Panc1 (cell line): Measurements from ENCODE around the gene CBX8. TPM values are rescaled to one million over a fixed set of nuclear protein-coding genes. Genes with fewer than 3 reads are reported as not detected.
A peak's percentile ranks its signal among the peaks of the same experiment; 100 is the strongest.

Experiments
- ATAC-seq: fragments of 200-7000 bp; cut with Tn5 transposase; 2 replicates; pipeline ENCODE4 v1.9.1; 2020; ENCODE audit warnings: mild to moderate bottlenecking, moderate library complexity
- BruUV-seq: library from RNA; stranded (reverse); fragments of 400-500 nt; replicated peaks from 2 replicates; lab custom pipeline; 2021; lab: Mats Ljungman, UMichigan
- CTCF ChIA-PET: fragments of 300-600 bp; sonication (Branson Sonifier 250); formaldehyde crosslinking; loops from one replicate; lab custom pipeline; 2022; ENCODE audit warnings: antibody characterized with exemption; lab: Charles Lee
- POLR2A ChIA-PET: fragments of 300-600 bp; sonication (Branson Sonifier 250); formaldehyde crosslinking; loops from one replicate; lab custom pipeline; 2022; ENCODE audit warnings: antibody characterized with exemption; lab: Charles Lee
- DNase-seq: peaks from one replicate; pipeline ENCODE4 v3.0.0-alpha.2; 2010; ENCODE audit warnings: low read depth, low spot score
- H3K27ac ChIP-seq: 2 replicates; pipeline ENCODE4 v1.5.1; 2011; ENCODE audit warnings: mild to moderate bottlenecking, low read length, inconsistent platforms
- H3K27me3 ChIP-seq: fragments of 200-500 bp; sonication (Bioruptor generic); 2 replicates; pipeline ENCODE4 v1.6.0; 2014; ENCODE audit warnings: low read length, inconsistent platforms; ENCODE audit not compliant: control insufficient read depth, insufficient read depth
- H3K36me3 ChIP-seq: fragments of 200-500 bp; sonication (Bioruptor generic); 2 replicates; pipeline ENCODE4 v1.5.1; 2014; ENCODE audit warnings: inconsistent platforms, mild to moderate bottlenecking, low read length, moderate library complexity; ENCODE audit not compliant: control insufficient read depth, insufficient read depth
- H3K4me1 ChIP-seq: 2 replicates; pipeline ENCODE4 v1.5.1; 2011; ENCODE audit warnings: inconsistent platforms, mild to moderate bottlenecking, low read length, moderate library complexity; ENCODE audit not compliant: control insufficient read depth, insufficient read depth
- H3K4me3 ChIP-seq, 2 experiments: 2 replicates each; pipeline ENCODE4 v1.5.1; 2011 to 2012; ENCODE audit warnings: low read depth in 2 of 2, low read length in 2 of 2, mild to moderate bottlenecking in 2 of 2, inconsistent platforms in 1 of 2, moderate library complexity in 1 of 2
- H3K9me3 ChIP-seq: fragments of 200-500 bp; sonication (Bioruptor generic); 2 replicates; pipeline ENCODE4 v1.5.1; 2014; ENCODE audit warnings: low read depth, mild to moderate bottlenecking, inconsistent platforms, low read length, moderate library complexity; ENCODE audit not compliant: control insufficient read depth, insufficient read depth
- CTCF ChIP-seq: fragments of 450-650 bp; IDR thresholded peaks from 2 replicates; pipeline ENCODE4 v1.5.1; 2017; ENCODE audit warnings: mild to moderate bottlenecking
- POLR2AphosphoS5 ChIP-seq: IDR thresholded peaks from 2 replicates; pipeline ENCODE4 v1.6.1; 2012; ENCODE audit warnings: mild to moderate bottlenecking, low read depth, low read length, moderate library complexity
- REST ChIP-seq, 2 experiments: IDR thresholded peaks; 2 replicates each; pipeline ENCODE4 v1.6.1; 2011 to 2012; ENCODE audit warnings: low read depth in 2 of 2, control low read depth in 1 of 2, low read length in 1 of 2, mild to moderate bottlenecking in 1 of 2, moderate library complexity in 1 of 2; ENCODE audit not compliant: insufficient read depth in 1 of 2
- SIN3A ChIP-seq: IDR thresholded peaks from 2 replicates; pipeline ENCODE4 v1.6.1; 2012; ENCODE audit warnings: low read depth, mild to moderate bottlenecking, low read length, moderate library complexity, borderline replicate concordance; ENCODE audit not compliant: insufficient read depth
- TCF7L2 ChIP-seq: IDR thresholded peaks from 2 replicates; pipeline ENCODE4 v1.6.1; 2011; ENCODE audit warnings: mild to moderate bottlenecking, low read depth, low read length, inconsistent platforms
- in situ Hi-C: cut with HindIII; loops from 2 replicates; pipeline ENCODE4 v1.10.0; 2016; ENCODE audit warnings: low sequenced_read_pairs, low pct_unique_long_range_greater_than_20kb
- intact Hi-C: fragments of 100-400 bp; cut with micrococcal nuclease; formaldehyde crosslinking; loops from one replicate; pipeline ENCODE4 v1.10.0; 2022; ENCODE audit not compliant: unreplicated experiment
- total RNA-seq: library from RNA; stranded (reverse); gene quantifications from one replicate; pipeline ENCODE4 v1.2.1, GENCODE V29; 2021; ENCODE audit not compliant: unreplicated experiment

Gene CBX8
- total RNA-seq, 1 experiment from 2014 or later = 15.3 TPM

GRCh38 chr17:79803421-79803996 is 6.6 kb upstream of the CBX8 start:
- CTCF ChIA-PET = no interaction called here
- ATAC-seq = no peak
- in situ Hi-C loops = no loop called here

GRCh38 chr17:79802736-79803420 is 6.0 kb upstream of the CBX8 start:
- no peaks in the 10 kb centered on the region; the same call in 1 of the 2 replicates for H3K36me3 ChIP-seq
- BruUV-seq = no TSS peak
- peaks cover 28% of the 10 kb centered on the region for H3K4me1 ChIP-seq
- no peaks in the 10 kb centered on the region for H3K9me3 ChIP-seq
- ChIA-PET CTCF (interaction anchor here (0.6 kb wide), 1 partner anchor 145 kb away, joined by 9 read pairs; no protein-coding TSS in a partner anchor), POLR2A (no interaction called here)
- no peak overlapping the region for H3K27ac ChIP-seq
- in situ Hi-C loops = no loop called here
- no peak overlapping the region for H3K4me3 ChIP-seq
- ATAC-seq (no peak), DNase-seq (no peak)
- TF ChIP-seq TCF7L2 = no peak
- TF ChIP-seq POLR2AphosphoS5 = no peak
- TF ChIP-seq REST (IDR thresholded peaks at IDR 0.05; ENCODE audit: insufficient read depth in 1 of 2, low read depth in 2 of 2, low read length in 1 of 2) = no peak
- TF ChIP-seq CTCF = no peak
- TF ChIP-seq SIN3A = no peak
- intact Hi-C loops = no loop called here
- H3K27me3 ChIP-seq = peaks cover 4% of the 10 kb centered on the region; the same call in 1 of the 2 replicates

More at GRCh38 chr17:79803421-79803996, 6.6 kb upstream of the CBX8 start:
- Histone ChIP-seq H3K4me1 (peaks cover 22% of the 10 kb centered on the region), H3K27ac (peak overlapping the region; percentile 49; the same call in 1 of the 2 replicates), H3K36me3 (no peaks in the 10 kb centered on the region; the same call in 1 of the 2 replicates), H3K9me3 (no peaks in the 10 kb centered on the region), H3K4me3 (peak overlapping the region; percentile 28 to 48), H3K27me3 (peaks cover 4% of the 10 kb centered on the region; the same call in 1 of the 2 replicates)
- no peak for TF ChIP-seq TCF7L2
- no peak for TF ChIP-seq CTCF
- BruUV-seq = no TSS peak
- POLR2A ChIA-PET = no interaction called here
- intact Hi-C loops = no loop called here
- DNase-seq = no peak
